ENCODE data around the gene THSD4. TPM values are rescaled to one million over a fixed set of nuclear protein-coding genes. Genes with fewer than 3 reads are reported as not detected.

Gene THSD4
- total and polyA plus RNA-seq, 2 of the 4 experiments (the other 2 are of a cell fraction), result 25.5 to 31.1 TPM

DNA sequence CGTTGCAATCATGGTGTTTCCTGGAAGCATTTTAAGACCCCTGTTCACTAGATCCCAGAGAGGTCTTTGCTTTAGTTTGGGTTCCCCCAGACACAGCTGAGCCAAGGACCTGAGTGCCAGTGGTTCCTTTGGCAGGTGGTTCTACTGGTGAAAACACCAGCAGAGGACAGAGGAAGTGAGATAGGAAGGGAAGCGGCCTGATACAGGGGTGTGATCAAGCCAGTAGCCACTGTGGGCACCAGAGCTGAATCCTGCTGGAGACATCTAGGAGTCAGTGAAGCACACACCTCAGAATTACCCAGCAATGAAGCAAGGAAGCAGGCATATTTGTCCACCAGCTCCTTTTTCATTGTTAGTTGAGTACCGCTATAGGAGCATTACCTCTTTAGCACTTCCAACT lies 451.9 kb downstream of the THSD4 start:
- no peak overlapping the region for H2AFZ ChIP-seq (replicated peaks; ENCODE audit: low read length, poor library complexity)
- no peak overlapping the region for H3K27ac ChIP-seq (ENCODE audit: insufficient read depth, low read length)
- no peaks in the 10 kb centered on the region for H3K9me3 ChIP-seq (ENCODE audit: control insufficient read depth, insufficient read depth, low read length)
- no peak overlapping the region for H2AK9ac ChIP-seq (replicated peaks; ENCODE audit: low read depth, low read length, poor library complexity)
- H3K79me1 ChIP-seq (ENCODE audit: low read depth in 1 of 2, low read length in 2 of 2), result peaks cover 0 to 4% of the 10 kb centered on the region in 2 experiments; a peak in 2 of 4 replicates
- intact Hi-C loops (cut with micrococcal nuclease), result no loop called here
- no peak overlapping the region for H2BK5ac ChIP-seq (ENCODE audit: low read depth, low read length, poor library complexity, severe bottlenecking)
- no peak for DNase-seq
- BruUV-seq (replicated peaks), result no TSS peak
- no peak overlapping the region for H3K4ac ChIP-seq (ENCODE audit: low read depth, low read length)
- in situ Hi-C loops (cut with MboI; ENCODE audit: low sequenced_read_pairs), result no loop called here
- H3K36me3 ChIP-seq (ENCODE audit: control insufficient read depth, insufficient read depth, low read length), result peaks cover 4% of the 10 kb centered on the region
- H3K18ac ChIP-seq (ENCODE audit: low read depth, low read length), result no peak overlapping the region
- peaks cover 4% of the 10 kb centered on the region; the same call in 1 of the 2 replicates for H3K27me3 ChIP-seq (ENCODE audit: control insufficient read depth, insufficient read depth, low read length)
- peaks cover 2% of the 10 kb centered on the region; the same call in 1 of the 2 replicates for H3K4me1 ChIP-seq (ENCODE audit: control insufficient read depth, insufficient read depth, low read length)
- no peak overlapping the region for H3K14ac ChIP-seq (replicated peaks; ENCODE audit: low read depth, low read length)
- peaks cover 18% of the 10 kb centered on the region; the same call in 1 of the 2 replicates for H4K20me1 ChIP-seq (ENCODE audit: insufficient read depth, low read length)
- dilution Hi-C loops (cut with HindIII; ENCODE audit: low sequenced_read_pairs, unreplicated experiment), result no loop called here
- no peak overlapping the region for H4K8ac ChIP-seq (ENCODE audit: low read depth in 2 of 2, low read length in 2 of 2)
- no peak overlapping the region for H2AK5ac ChIP-seq (ENCODE audit: low read depth, low read length)
- no peak overlapping the region for H3K56ac ChIP-seq (ENCODE audit: extremely low read depth, insufficient read depth, low read length)
- no peak overlapping the region for H3K4me3 ChIP-seq (ENCODE audit: insufficient read depth, low read depth, low read length)
- no peak overlapping the region for H2BK120ac ChIP-seq (ENCODE audit: low read depth, low read length)
- POLR2A ChIA-PET (ENCODE audit: unreplicated experiment), result no interaction called here
- H3K9ac ChIP-seq (ENCODE audit: low read depth, low read length), result no peak overlapping the region
- H3K9me1 ChIP-seq (ENCODE audit: insufficient read depth, low read length), result peaks cover 7% of the 10 kb centered on the region
- CTCF ChIA-PET, result no interaction called here
- TF ChIP-seq ELK1 (IDR thresholded peaks at IDR 0.05; ENCODE audit: borderline replicate concordance, low read depth, low read length) (no peak), BHLHE40 (IDR thresholded peaks at IDR 0.05; ENCODE audit: low read depth, low read length) (no peak), RFX5 (IDR thresholded peaks at IDR 0.05; ENCODE audit: low read depth, low read length) (no peak), POLR2A (IDR thresholded peaks at IDR 0.05; ENCODE audit: low read depth, low read length) (no peak), FOS (IDR thresholded peaks at IDR 0.05; ENCODE audit: low read depth, low read length) (no peak), CTCF (conservative IDR thresholded peaks at IDR 0.05; ENCODE audit: low read depth, low read length) (no peak), CEBPB (IDR thresholded peaks at IDR 0.05; ENCODE audit: low read depth, low read length) (no peak), MXI1 (IDR thresholded peaks at IDR 0.05; ENCODE audit: borderline replicate concordance, low read depth, low read length) (no peak), USF2 (IDR thresholded peaks at IDR 0.05; ENCODE audit: low read depth, low read length) (no peak), CHD1 (IDR thresholded peaks at IDR 0.05; ENCODE audit: low read depth, low read length) (no peak), RAD21 (IDR thresholded peaks at IDR 0.05; ENCODE audit: low read length) (no peak), RCOR1 (IDR thresholded peaks at IDR 0.05; ENCODE audit: insufficient replicate concordance, low read length) (no peak), MAFK (IDR thresholded peaks at IDR 0.05; ENCODE audit: low read depth, low read length) (no peak), MAZ (IDR thresholded peaks at IDR 0.05; ENCODE audit: borderline replicate concordance, low read depth, low read length) (no peak), SMC3 (IDR thresholded peaks at IDR 0.05; ENCODE audit: low read depth, low read length) (no peak), NFE2L2 (IDR thresholded peaks at IDR 0.05; ENCODE audit: low read depth, low read length) (no peak)
- no peak overlapping the region for H3K4me2 ChIP-seq (ENCODE audit: low read depth, low read length)
- no CpG with 5 or more reads among the region's 3 CpGs for WGBS, 2 experiments (ENCODE audit: extremely low coverage in 2 of 2, insufficient read length in 1 of 2)
- no peak overlapping the region for H4K91ac ChIP-seq (ENCODE audit: insufficient read depth, low read depth, low read length)
- no peak for ATAC-seq (ENCODE audit: low read depth)
- no peak overlapping the region for H2BK15ac ChIP-seq (ENCODE audit: low read depth, low read length)
- H2BK20ac ChIP-seq (ENCODE audit: low read depth, low read length), result no peak overlapping the region
- no peak overlapping the region for H4K5ac ChIP-seq (ENCODE audit: low read depth, low read length)
- no peak overlapping the region for H3K23ac ChIP-seq (ENCODE audit: low read depth, low read length)

All from IMR-90 (cell line).